WERI-Rb-1 (cell line): Measurements from ENCODE around the gene INVS.
"Not testable (repeated sequence)": the region's sequence is repeated elsewhere in the genome, so short reads cannot be mapped to it uniquely, and the experiment has no call there.

ENCODE experiments used
- DNase-seq: peaks from one replicate; pipeline ENCODE4 v3.0.0-alpha.2; 2020
- H3K27ac ChIP-seq: fragments of 250-450 bp; sonication (Bioruptor Pico); 2 replicates; pipeline ENCODE4 v1.5.1; 2020; ENCODE audit warnings: mild to moderate bottlenecking, moderate library complexity
- H3K27me3 ChIP-seq: fragments of 250-450 bp; sonication (Bioruptor Pico); 2 replicates; pipeline ENCODE4 v1.5.1; 2021; ENCODE audit warnings: mild to moderate bottlenecking, low read depth, moderate library complexity; ENCODE audit not compliant: insufficient read depth, severe bottlenecking
- H3K36me3 ChIP-seq: fragments of 250-450 bp; sonication (Bioruptor Pico); 2 replicates; pipeline ENCODE4 v1.5.1; 2020; ENCODE audit warnings: mild to moderate bottlenecking, moderate library complexity
- H3K4me3 ChIP-seq: 2 replicates; pipeline ENCODE4 v1.5.1; 2011; ENCODE audit warnings: low read depth, mild to moderate bottlenecking, control low read depth, low read length
- H3K9me3 ChIP-seq: fragments of 250-450 bp; sonication (Bioruptor Pico); 2 replicates; pipeline ENCODE4 v1.5.1; 2021; ENCODE audit warnings: mild to moderate bottlenecking, moderate library complexity; ENCODE audit not compliant: severe bottlenecking
- CTCF ChIP-seq: IDR thresholded peaks from 2 replicates; pipeline ENCODE4 v1.5.1; 2011; ENCODE audit warnings: low read depth, mild to moderate bottlenecking, control low read depth, inconsistent platforms, low read length

Gene INVS

GRCh38 chr9:100221538-100221937, 122.5 kb downstream of the INVS start:
- H3K27ac ChIP-seq = no peak overlapping the region
- no peak for TF ChIP-seq CTCF
- H3K4me3 ChIP-seq = no peak overlapping the region

DNA sequence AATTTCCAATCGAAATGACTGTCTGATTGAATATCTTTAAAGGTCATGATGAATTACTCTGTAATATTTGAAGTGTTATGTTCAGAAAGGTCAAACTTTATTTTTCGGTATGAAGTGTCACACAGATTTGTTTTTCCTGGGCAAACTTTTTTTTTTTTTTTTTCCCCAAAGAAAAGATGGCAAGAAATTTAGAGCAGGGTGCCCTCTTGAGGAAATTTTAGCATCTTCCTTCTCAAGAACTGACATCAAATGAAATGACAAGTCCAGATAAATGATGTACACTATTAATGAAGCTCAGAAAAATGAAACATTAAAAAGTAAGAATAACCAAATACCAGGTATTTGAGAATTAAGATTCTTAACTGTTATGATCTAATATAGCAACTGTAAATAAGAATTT, 123.6 kb downstream of the INVS start:
- peaks cover 3% of the 10 kb centered on the region; the same call in 1 of the 2 replicates for H3K36me3 ChIP-seq
- no peaks in the 10 kb centered on the region for H3K27me3 ChIP-seq
- DNase-seq = no peak
- H3K9me3 ChIP-seq = no peaks in the 10 kb centered on the region
- TF ChIP-seq CTCF = 0 out of 2 replicates have a peak, but pooled peaks have one; percentile 12
- H3K27ac ChIP-seq = no peak overlapping the region
- H3K4me3 ChIP-seq = no peak overlapping the region

More at GRCh38 chr9:100221538-100221937, 122.5 kb downstream of the INVS start:
- DNase-seq = no peak
- no peaks in the 10 kb centered on the region for H3K36me3 ChIP-seq
- H3K9me3 ChIP-seq = no peaks in the 10 kb centered on the region
- no peaks in the 10 kb centered on the region for H3K27me3 ChIP-seq

GRCh38 chr9:100227636-100228035, 128.6 kb downstream of the INVS start:
- no peak for TF ChIP-seq CTCF
- Histone ChIP-seq H3K27me3 (no peaks in the 10 kb centered on the region), H3K4me3 (no peak overlapping the region), H3K36me3 (peaks cover 3% of the 10 kb centered on the region; the same call in 1 of the 2 replicates), H3K27ac (no peak overlapping the region), H3K9me3 (no peaks in the 10 kb centered on the region)
- DNase-seq = no peak

DNA sequence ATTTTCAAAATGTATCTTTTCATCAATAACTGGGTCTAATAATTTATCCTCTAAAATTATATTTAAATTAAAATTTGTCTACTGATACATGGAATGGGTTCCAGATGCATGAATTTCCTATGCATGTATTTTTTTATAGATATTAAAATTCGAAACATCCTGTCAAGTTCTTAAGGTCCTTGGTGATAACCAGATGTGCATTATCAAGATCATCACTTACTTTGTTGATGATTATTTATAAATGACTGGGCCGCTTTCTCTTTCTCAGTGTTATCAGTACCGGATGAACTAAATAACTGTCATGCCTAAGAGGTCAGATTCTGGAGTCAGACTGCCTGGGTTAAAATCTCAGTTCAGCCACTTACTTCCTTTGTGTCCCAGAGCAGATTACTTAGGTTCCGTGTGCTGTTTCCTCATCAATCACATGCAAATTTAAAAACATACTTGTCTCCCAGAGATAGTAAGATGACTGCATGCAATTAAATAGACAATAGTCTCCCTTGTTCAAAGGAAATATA, 129.4 kb downstream of the INVS start:
- no peaks in the 10 kb centered on the region for H3K27me3 ChIP-seq
- no peak overlapping the region for H3K27ac ChIP-seq
- TF ChIP-seq CTCF = no peak
- no peak for DNase-seq
- peaks cover 3% of the 10 kb centered on the region; the same call in 1 of the 2 replicates for H3K36me3 ChIP-seq
- no peaks in the 10 kb centered on the region for H3K9me3 ChIP-seq
- no peak overlapping the region for H3K4me3 ChIP-seq

GRCh38 chr9:100229136-100229535, 130.1 kb downstream of the INVS start:
- DNase-seq = no peak
- Histone ChIP-seq H3K36me3 (peaks cover 3% of the 10 kb centered on the region; the same call in 1 of the 2 replicates), H3K27me3 (no peaks in the 10 kb centered on the region), H3K9me3 (no peaks in the 10 kb centered on the region), H3K27ac (no peak overlapping the region), H3K4me3 (no peak overlapping the region)
- TF ChIP-seq CTCF = no peak

GRCh38 chr9:100229561-100229960, 130.5 kb downstream of the INVS start:
- no peaks in the 10 kb centered on the region for H3K27me3 ChIP-seq

DNA sequence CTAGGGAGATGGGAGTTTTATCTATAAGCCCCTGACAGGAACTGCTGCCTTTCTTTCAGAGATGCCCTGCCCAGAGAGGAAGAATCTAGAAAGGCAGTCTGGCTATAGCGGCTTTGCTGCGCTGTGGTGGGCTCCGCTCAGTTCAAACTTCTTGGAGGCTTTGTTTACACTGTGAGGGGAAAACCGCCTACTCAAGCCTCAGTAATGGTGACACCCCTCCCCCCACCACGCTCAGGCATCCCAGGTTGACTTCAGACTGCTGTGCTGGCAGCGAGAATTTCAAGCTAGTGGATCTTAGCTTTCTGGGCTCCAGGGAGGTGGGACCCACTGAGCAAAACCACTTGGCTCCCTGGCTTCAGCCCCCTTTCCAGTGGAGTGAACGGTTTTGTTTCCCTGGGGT, 137.9 kb downstream of the INVS start:
- not testable (repeated sequence) for H3K27me3 ChIP-seq, DNase-seq, H3K9me3 ChIP-seq, H3K36me3 ChIP-seq, H3K4me3 ChIP-seq, H3K27ac ChIP-seq

More at GRCh38 chr9:100229561-100229960, 130.5 kb downstream of the INVS start:
- peaks cover 3% of the 10 kb centered on the region; the same call in 1 of the 2 replicates for H3K36me3 ChIP-seq
- no peaks in the 10 kb centered on the region for H3K9me3 ChIP-seq
- no peak for DNase-seq
- no peak for TF ChIP-seq CTCF
- H3K27ac ChIP-seq = no peak overlapping the region
- H3K4me3 ChIP-seq = no peak overlapping the region
